HG03159 (cell line): ENCODE measurements around the gene TTC39B.

ENCODE experiments used
- ATAC-seq: cut with Tn5 transposase; IDR thresholded peaks from one replicate; pipeline ENCODE4 v1.9.1; 2021; ENCODE audit warnings: mild to moderate bottlenecking, moderate library complexity; ENCODE audit not compliant: unreplicated experiment

Gene TTC39B

DNA sequence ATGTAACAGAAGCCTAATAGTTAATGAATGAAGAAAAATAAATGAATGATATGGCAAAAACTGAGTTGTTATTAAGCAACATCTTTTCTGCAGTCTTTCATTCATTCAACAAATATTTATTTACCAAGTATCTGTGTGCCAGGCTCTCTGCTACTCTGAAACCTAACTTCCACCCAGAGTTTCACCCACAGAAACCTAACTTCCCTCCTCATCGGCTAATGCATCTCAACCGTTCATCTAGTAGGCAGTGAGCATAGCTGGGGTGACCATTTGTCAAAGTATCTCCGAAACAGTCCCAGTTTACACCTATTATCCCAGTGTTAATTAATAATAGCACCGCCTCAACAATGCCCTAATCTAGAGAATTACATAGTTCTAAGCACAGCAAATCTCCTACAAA is 1.5 kb downstream of the TTC39B start:
- ATAC-seq: no peak

GRCh38 chr9:15304632-15305031 is 2.4 kb downstream of the TTC39B start:
- peak; percentile 46 for ATAC-seq

- ATAC-seq: no peak
Measured at GRCh38 chr9:15300218-15300617, 6.8 kb downstream of the TTC39B start.

DNA sequence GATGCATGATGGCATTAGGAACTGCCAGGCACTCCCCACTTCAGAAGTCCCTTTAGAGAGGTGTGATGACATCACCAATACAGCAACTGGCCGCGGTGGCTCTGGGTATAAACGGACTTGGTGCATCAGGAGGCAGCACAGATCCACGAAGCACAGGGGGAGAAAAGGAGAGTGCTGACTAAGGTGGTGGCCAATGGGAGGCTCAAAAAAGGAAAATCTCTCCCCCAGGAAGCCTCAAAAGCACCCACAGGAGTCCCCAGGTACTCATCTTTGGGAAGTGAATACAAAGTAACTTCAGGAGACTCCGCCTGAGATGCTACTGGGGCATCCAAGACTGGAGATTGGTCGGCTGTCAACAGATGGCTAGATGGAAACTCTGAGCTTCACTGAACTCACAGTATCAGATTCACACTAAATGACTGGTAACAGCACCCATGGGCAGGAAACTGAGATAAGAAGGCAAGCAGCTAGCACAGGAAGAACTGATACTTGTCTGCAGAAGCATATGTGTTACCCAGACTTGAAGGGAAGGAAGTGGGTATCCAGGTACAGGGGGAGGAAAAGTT is 7.6 kb downstream of the TTC39B start:
- ATAC-seq: peak; percentile 82

DNA sequence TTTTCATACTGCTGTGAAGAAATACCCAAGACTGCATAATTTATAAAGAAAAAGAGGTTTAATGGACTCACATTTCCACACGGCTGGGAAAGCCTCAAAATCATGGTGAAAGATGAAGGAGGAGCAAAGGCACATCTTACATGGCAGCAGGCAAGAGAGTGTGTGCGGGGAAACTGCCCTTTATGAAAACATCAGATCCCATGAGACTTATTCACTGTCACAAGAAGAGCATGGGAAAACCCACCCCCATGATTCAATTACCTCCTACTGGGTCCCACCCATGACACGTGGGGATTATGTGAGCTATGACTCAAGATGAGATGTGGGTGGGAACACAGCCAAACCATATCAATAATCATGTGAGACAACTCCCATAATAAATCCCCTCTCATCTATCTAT is 8.7 kb downstream of the TTC39B start:
- ATAC-seq: no peak

DNA sequence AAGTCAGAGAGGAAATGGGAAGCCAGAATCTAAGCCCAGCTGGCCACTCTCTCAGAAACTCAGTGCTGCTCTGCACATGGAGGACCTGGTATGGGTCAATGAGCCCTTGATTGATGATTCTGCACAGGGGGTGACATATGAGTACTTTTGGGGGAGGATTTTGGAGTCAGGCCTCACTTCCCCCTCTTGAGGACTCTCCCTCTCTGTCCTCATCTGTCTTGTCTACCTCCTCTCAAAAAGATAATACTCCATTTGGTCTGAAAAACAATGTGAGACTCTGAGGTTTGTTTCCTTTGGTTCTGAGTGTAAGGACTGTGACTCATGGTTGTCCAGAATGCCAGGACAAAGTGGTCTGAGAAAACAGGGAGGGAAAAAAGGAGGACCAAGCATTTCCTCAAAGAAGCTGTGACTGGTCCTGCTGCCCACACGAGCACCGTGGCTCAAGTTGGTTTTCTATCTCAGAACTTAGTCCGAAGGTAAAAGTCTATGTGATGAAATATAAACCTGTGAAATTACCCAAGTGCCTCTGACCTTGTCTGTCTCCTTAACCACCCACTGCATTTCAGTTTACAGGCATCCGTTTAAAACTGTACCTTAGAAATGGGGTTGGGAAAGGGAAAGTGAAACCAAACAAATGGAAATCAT is 11.1 kb downstream of the TTC39B start:
- ATAC-seq: peak; percentile 32

DNA sequence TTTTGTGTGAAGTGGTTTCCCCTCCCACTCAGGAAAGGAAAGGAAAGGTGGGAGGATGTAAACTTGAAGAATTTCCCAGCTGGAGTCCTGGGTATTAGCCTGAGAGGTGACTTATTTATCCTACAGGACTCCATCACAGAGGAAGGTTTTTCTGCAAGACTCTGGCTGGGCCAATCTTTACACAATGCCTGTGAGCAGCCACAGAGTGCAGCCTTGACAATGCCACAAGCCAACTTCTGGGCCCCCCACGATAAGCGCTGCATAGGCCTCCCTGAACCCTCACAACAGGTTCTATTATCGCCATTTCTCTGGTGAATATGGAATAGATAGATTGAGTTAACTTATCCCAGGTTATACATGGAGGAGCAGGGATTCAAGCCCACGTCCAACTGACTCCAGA is 12.4 kb downstream of the TTC39B start:
- no peak for ATAC-seq

DNA sequence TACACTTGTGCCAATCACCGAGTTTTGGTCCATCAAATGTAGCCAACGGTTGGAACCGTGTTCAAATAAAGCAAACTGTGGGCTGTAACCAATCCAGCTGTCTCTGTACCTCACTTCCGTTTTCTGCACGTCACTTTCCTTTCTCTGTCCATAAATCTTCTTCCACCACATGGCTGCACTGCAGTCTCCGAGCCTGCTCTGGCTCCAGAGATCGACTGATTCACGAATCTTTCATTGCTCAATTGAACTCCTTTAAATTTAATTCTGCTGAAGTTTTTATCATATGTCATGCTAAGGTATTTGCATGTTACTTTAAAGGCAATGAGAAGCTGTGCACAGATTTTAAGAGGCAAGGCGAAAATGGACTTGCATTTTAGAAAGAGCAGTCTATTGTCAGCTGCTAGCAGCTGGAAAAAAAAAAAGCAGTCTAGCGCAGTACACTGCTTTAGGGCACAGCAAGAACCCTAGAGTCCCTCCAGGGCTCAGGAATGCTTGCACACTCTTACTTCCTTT is 13.2 kb downstream of the TTC39B start:
- ATAC-seq: no peak

GRCh38 chr9:15293084-15293483 is 13.9 kb downstream of the TTC39B start:
- no peak for ATAC-seq

DNA sequence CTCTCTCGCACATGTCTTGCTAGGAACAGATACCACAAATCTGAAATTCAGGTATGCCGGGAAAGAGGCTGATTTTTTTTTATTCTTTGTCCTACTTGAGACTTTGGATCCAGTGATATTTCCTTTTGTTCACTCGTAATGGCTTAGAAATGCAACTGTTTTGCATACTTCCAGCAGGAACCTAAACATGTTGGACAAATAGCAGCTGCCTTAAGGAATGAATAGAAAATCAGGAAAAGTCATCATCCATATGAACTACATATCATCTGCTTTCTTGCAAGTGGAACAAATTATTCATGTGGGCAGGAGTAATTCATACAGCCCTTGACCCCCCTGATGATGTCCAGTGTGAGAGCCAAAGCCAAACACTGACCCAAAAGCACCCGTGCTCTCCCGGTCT is 17.4 kb downstream of the TTC39B start:
- ATAC-seq: no peak

DNA sequence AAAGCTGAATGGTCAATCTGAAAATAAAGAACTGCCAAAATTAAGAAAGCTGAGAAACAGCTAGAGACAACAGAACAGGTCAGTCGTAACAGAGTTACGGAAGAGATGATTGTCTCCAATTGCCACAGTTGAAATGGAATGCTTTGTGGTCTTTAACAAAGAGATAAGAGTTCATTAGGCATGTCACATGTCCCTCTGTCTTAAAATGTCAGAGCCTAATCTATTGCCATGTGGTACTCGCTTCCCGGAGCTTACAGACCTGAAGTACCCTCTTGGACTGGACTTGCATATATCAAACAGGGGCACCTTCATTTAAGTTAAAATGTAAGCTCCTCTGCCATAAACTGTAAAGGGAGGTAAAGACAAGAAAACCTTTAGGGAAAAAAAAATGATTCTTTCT is 19.7 kb downstream of the TTC39B start:
- no peak for ATAC-seq

- ATAC-seq: no peak
Measured at GRCh38 chr9:15286161-15286821, 20.7 kb downstream of the TTC39B start.

DNA sequence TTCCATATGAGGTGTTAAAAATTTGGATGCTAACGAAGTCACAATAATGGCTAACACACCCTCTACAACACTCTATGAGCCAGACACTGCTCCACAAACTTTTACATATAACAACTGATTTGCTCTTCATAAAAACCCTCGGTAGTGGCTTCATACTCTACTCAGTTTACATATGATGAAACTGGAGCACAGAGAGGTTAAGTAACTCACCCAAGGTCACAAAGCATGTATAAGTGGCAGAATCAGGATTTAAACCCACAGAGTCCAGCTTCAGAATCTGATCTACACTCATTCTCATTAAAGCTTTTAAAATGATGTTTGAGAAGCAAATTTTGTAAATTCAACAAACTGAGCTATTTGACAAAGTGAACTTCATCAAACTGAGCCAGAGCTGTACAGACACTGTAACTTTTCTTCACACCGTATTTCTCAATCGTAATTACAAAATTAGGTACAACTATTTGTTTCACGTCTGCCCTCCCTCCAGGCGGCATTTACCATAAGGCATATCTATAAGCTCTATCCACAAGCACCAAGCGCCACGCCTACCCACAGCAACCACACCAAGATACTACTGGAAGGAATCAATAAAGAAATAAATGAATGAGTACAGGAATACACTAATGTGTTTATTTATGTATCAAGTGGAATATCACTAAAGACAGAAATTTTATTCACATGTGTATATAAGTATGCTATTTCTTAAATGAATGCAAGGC is 24.3 kb downstream of the TTC39B start:
- ATAC-seq: no peak

GRCh38 chr9:15280647-15281046 is 26.4 kb downstream of the TTC39B start:
- ATAC-seq: no peak

DNA sequence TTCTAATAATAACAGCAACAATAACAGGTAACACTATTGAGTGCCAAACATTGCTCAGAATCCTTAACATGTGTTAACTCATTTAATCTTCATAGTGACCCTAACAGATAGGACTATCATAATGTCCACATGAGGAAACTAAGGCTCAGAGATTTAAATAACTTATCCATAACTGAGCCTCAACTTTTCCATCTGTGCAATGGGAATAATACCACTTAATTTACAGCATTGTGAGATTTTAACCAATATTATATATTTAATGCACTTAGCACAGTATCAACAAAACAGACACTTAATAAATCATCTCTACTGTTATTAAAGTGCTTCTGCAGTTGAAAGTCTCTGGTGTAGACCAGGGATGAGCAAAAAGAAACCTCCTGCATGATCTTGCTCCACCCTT is 28.2 kb downstream of the TTC39B start:
- ATAC-seq: no peak

GRCh38 chr9:15278091-15278687 is 28.8 kb downstream of the TTC39B start:
- no peak for ATAC-seq

- ATAC-seq: no peak
Measured at GRCh38 chr9:15277400-15278090, 29.5 kb downstream of the TTC39B start.

DNA sequence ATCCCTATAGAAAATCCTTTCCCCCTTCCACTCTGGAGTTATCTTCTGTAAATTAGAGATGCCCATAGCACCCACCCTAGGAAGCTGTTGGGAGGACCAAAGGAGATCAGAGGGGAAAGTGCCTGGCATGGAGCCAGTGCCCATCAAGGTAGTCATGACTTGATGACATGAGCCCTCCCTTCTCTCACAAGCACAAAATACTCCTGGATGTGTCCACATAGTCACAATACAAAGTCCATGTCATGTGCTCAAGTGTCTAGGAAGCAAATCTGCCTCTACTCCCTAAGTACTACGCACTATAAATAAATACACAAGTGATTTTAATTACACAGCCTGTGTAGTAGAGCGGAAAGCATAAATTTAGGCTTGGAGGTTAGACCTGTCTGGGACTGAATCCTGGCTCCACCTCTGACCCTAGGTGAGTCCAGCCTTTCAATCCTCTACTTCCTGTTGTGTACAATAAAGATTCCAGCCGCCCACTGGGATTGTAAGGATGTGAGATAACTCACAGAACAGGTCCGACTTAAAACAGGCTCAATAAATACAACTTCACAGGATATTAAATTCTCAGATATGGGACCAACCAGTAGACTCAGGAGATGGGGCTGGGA is 30.6 kb downstream of the TTC39B start:
- ATAC-seq: no peak

- ATAC-seq: no peak
Measured at GRCh38 chr9:15274425-15274824, 32.6 kb downstream of the TTC39B start.

- no peak for ATAC-seq
Measured at GRCh38 chr9:15272377-15272928, 34.6 kb downstream of the TTC39B start.
